HEK293 (cell line): ENCODE measurements around the gene ZNF562.

Experiments used
- GLI4 ChIP-seq: fragments of 450-650 bp; formaldehyde crosslinking; IDR thresholded peaks from 2 replicates; pipeline ENCODE4 v1.5.1; 2016; ENCODE audit warnings: missing biosample characterization, missing genetic modification characterization
- GLIS1 ChIP-seq: fragments of 450-650 bp; formaldehyde crosslinking; IDR thresholded peaks from 2 replicates; pipeline ENCODE4 v1.5.1; 2016; ENCODE audit warnings: missing biosample characterization, missing genetic modification characterization
- GLIS2 ChIP-seq: fragments of 450-650 bp; formaldehyde crosslinking; IDR thresholded peaks from 2 replicates; pipeline ENCODE4 v1.5.1; 2016; ENCODE audit warnings: missing biosample characterization, missing genetic modification characterization
- KLF1 ChIP-seq: fragments of 450-650 bp; formaldehyde crosslinking; IDR thresholded peaks from 2 replicates; pipeline ENCODE4 v1.5.1; 2016; ENCODE audit warnings: missing biosample characterization, missing genetic modification characterization
- KLF7 ChIP-seq: fragments of 450-650 bp; formaldehyde crosslinking; IDR thresholded peaks from 2 replicates; pipeline ENCODE4 v1.5.1; 2016; ENCODE audit warnings: missing biosample characterization, missing genetic modification characterization, borderline replicate concordance
- KLF8 ChIP-seq: fragments of 450-650 bp; formaldehyde crosslinking; IDR thresholded peaks from 2 replicates; pipeline ENCODE4 v1.5.1; 2016; ENCODE audit warnings: missing biosample characterization, missing genetic modification characterization
- MEIS1 ChIP-seq: sonication (generic); formaldehyde crosslinking; IDR thresholded peaks from 2 replicates; pipeline ENCODE4 v1.8.1; 2022; ENCODE audit warnings: missing genetic modification reagents, mild to moderate bottlenecking, borderline replicate concordance
- MYNN ChIP-seq: fragments of 450-650 bp; formaldehyde crosslinking; IDR thresholded peaks from 2 replicates; pipeline ENCODE4 v1.5.1; 2016; ENCODE audit warnings: missing biosample characterization, missing genetic modification characterization, borderline replicate concordance
- WT1 ChIP-seq: fragments of 450-650 bp; formaldehyde crosslinking; IDR thresholded peaks from 2 replicates; pipeline ENCODE4 v1.5.1; 2016; ENCODE audit warnings: missing biosample characterization, missing genetic modification characterization
- YY2 ChIP-seq: fragments of 450-650 bp; formaldehyde crosslinking; IDR thresholded peaks from 2 replicates; pipeline ENCODE4 v1.5.1; 2016; ENCODE audit warnings: missing biosample characterization, missing genetic modification characterization
- ZBTB1 ChIP-seq: fragments of 450-650 bp; formaldehyde crosslinking; IDR thresholded peaks from 2 replicates; pipeline ENCODE4 v1.5.1; 2016; ENCODE audit warnings: missing biosample characterization, missing genetic modification characterization
- ZBTB11 ChIP-seq: fragments of 450-650 bp; formaldehyde crosslinking; conservative IDR thresholded peaks from 2 replicates; pipeline ENCODE4 v1.5.1; 2016; ENCODE audit warnings: low read depth, missing biosample characterization, missing genetic modification characterization
- ZBTB6 ChIP-seq: fragments of 450-650 bp; formaldehyde crosslinking; IDR thresholded peaks from 2 replicates; pipeline ENCODE4 v1.5.1; 2017; ENCODE audit warnings: missing biosample characterization, missing genetic modification characterization
- ZEB2 ChIP-seq: fragments of 450-650 bp; formaldehyde crosslinking; IDR thresholded peaks from 2 replicates; pipeline ENCODE4 v1.5.1; 2016; ENCODE audit warnings: missing biosample characterization, missing genetic modification characterization
- ZFP41 ChIP-seq: fragments of 450-650 bp; formaldehyde crosslinking; IDR thresholded peaks from 2 replicates; pipeline ENCODE4 v1.5.1; 2016; ENCODE audit warnings: missing biosample characterization, missing genetic modification characterization, borderline replicate concordance
- ZNF138 ChIP-seq: fragments of 450-650 bp; formaldehyde crosslinking; IDR thresholded peaks from 2 replicates; pipeline ENCODE4 v1.5.1; 2016; ENCODE audit warnings: missing biosample characterization, missing genetic modification characterization, borderline replicate concordance
- ZNF184 ChIP-seq: fragments of 450-650 bp; IDR thresholded peaks from 2 replicates; pipeline ENCODE4 v1.5.1; 2018; ENCODE audit warnings: missing biosample characterization, mild to moderate bottlenecking, missing genetic modification characterization
- ZNF2 ChIP-seq: fragments of 450-650 bp; formaldehyde crosslinking; IDR thresholded peaks from 2 replicates; pipeline ENCODE4 v1.5.1; 2016; ENCODE audit warnings: missing biosample characterization, missing genetic modification characterization
- ZNF335 ChIP-seq: fragments of 450-650 bp; formaldehyde crosslinking; conservative IDR thresholded peaks from 2 replicates; pipeline ENCODE4 v1.5.1; 2016; ENCODE audit warnings: missing biosample characterization, missing genetic modification characterization
- ZNF341 ChIP-seq: fragments of 450-650 bp; formaldehyde crosslinking; IDR thresholded peaks from 2 replicates; pipeline ENCODE4; 2016; ENCODE audit warnings: low read depth, missing biosample characterization, missing genetic modification characterization
- ZNF362 ChIP-seq: fragments of 450-650 bp; formaldehyde crosslinking; IDR thresholded peaks from 2 replicates; pipeline ENCODE4 v1.5.1; 2016; ENCODE audit warnings: missing biosample characterization, missing genetic modification characterization
- ZNF37A ChIP-seq: fragments of 450-650 bp; IDR thresholded peaks from 2 replicates; pipeline ENCODE4 v1.5.1; 2018; ENCODE audit warnings: missing biosample characterization, missing genetic modification characterization
- ZNF404 ChIP-seq: fragments of 450-650 bp; formaldehyde crosslinking; IDR thresholded peaks from 2 replicates; pipeline ENCODE4 v1.5.1; 2017; ENCODE audit warnings: missing biosample characterization, missing genetic modification characterization
- ZNF571 ChIP-seq: fragments of 450-650 bp; formaldehyde crosslinking; IDR thresholded peaks from 2 replicates; pipeline ENCODE4 v1.5.0; 2017; ENCODE audit warnings: missing biosample characterization, missing genetic modification characterization
- ZNF677 ChIP-seq: fragments of 450-650 bp; IDR thresholded peaks from 2 replicates; pipeline ENCODE4 v1.5.0; 2018; ENCODE audit warnings: missing biosample characterization, mild to moderate bottlenecking, missing genetic modification characterization, moderate library complexity
- ZNF843 ChIP-seq: fragments of 450-650 bp; formaldehyde crosslinking; IDR thresholded peaks from 2 replicates; pipeline ENCODE4 v1.5.1; 2016; ENCODE audit warnings: missing biosample characterization, missing genetic modification characterization
- TF ChIP-seq, protein P1 (sequence below): fragments of 450-650 bp; formaldehyde crosslinking; optimal IDR thresholded peaks from 2 replicates; pipeline ENCODE3; 2016; ENCODE audit warnings: missing biosample characterization, mild to moderate bottlenecking, missing genetic modification characterization
- TF ChIP-seq, protein P2 (sequence below): fragments of 450-650 bp; formaldehyde crosslinking; IDR thresholded peaks from 2 replicates; pipeline ENCODE4 v1.5.1; 2016; ENCODE audit warnings: missing biosample characterization, missing genetic modification characterization
- TF ChIP-seq, protein P3 (sequence below): fragments of 450-650 bp; formaldehyde crosslinking; IDR thresholded peaks from 2 replicates; pipeline ENCODE4 v1.5.1; 2016; ENCODE audit warnings: missing biosample characterization, missing genetic modification characterization, low read depth

The ZNF562 gene

DNA sequence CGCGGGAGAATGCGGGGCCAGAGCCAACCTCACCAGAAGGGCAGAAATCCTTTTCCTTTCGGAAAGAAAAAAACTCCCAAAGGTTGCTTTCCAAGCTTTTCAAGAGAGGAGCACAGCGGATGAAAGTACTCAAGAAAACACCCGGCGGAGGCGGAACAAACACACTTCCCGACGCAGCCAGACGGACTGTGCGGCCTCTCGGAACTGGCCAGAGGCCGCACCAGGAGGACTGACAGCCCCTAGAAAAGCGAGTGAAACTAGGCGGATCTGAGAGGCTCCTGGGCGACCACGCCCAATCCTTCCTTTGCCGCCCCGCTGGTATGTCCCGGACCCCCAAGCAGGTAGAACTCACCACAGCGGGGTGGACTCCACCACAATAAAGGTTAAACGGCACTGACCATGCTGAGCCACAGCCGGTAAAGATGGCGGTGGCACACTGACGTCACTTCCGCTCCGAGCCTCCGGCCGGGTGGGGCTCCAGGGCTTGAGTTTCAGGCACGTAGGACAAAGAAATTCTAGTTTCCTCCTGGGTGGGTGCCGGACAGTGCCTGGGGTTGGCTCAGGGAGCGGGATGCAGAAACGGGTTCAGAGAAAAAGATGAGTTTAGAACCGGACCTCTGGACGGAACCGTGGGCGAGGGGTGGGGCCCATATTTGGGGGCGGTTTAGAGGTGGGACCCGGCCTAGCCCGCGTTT lies at the start of gene ZNF562 (continued):
- TF ChIP-seq ZBTB6 (tag by site-specific recombination) (no peak), ZEB2 (tag by site-specific recombination) (peak; percentile 59; the same call in 1 of the 2 replicates), ZNF335 (peak; percentile 87), ZNF184 (no peak), KLF7 (tag by site-specific recombination) (peak; percentile 71; the same call in 1 of the 2 replicates), ZBTB1 (no peak), ZNF362 (tag by site-specific recombination) (no peak), MEIS1 (CRISPR knock-in tag) (no peak), ZNF571 (tag by site-specific recombination) (no peak), GLIS1 (tag by site-specific recombination) (peak; percentile 28; the same call in 1 of the 2 replicates), ZNF843 (tag by site-specific recombination) (0 out of 2 replicates have a peak, but pooled peaks have one; percentile 37), KLF8 (tag by site-specific recombination) (peak; percentile 75; the same call in 1 of the 2 replicates), KLF1 (0 out of 2 replicates have a peak, but pooled peaks have one; percentile 54), ZFP41 (tag by site-specific recombination) (no peak), YY2 (tag by site-specific recombination) (peak; percentile 75), ZNF2 (tag by site-specific recombination) (peak; percentile 19; the same call in 1 of the 2 replicates), ZNF404 (tag by site-specific recombination) (no peak), GLI4 (tag by site-specific recombination) (no peak), ZNF138 (tag by site-specific recombination) (no peak), ZNF37A (tag by site-specific recombination) (no peak), WT1 (tag by site-specific recombination) (no peak), ZNF677 (no peak), ZBTB11 (peak; percentile 98), MYNN (tag by site-specific recombination) (no peak), ZNF341 (peak; percentile 51; the same call in 1 of the 2 replicates), GLIS2 (tag by site-specific recombination) (no peak)
- TF ChIP-seq, protein P1, sequence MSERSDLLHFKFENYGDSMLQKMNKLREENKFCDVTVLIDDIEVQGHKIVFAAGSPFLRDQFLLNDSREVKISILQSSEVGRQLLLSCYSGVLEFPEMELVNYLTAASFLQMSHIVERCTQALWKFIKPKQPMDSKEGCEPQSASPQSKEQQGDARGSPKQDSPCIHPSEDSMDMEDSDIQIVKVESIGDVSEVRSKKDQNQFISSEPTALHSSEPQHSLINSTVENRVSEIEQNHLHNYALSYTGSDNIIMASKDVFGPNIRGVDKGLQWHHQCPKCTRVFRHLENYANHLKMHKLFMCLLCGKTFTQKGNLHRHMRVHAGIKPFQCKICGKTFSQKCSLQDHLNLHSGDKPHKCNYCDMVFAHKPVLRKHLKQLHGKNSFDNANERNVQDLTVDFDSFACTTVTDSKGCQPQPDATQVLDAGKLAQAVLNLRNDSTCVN (tag by site-specific recombination), result peak; percentile 22
- TF ChIP-seq, protein P2, sequence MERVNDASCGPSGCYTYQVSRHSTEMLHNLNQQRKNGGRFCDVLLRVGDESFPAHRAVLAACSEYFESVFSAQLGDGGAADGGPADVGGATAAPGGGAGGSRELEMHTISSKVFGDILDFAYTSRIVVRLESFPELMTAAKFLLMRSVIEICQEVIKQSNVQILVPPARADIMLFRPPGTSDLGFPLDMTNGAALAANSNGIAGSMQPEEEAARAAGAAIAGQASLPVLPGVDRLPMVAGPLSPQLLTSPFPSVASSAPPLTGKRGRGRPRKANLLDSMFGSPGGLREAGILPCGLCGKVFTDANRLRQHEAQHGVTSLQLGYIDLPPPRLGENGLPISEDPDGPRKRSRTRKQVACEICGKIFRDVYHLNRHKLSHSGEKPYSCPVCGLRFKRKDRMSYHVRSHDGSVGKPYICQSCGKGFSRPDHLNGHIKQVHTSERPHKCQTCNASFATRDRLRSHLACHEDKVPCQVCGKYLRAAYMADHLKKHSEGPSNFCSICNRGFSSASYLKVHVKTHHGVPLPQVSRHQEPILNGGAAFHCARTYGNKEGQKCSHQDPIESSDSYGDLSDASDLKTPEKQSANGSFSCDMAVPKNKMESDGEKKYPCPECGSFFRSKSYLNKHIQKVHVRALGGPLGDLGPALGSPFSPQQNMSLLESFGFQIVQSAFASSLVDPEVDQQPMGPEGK (tag by site-specific recombination), result peak; percentile 95
- TF ChIP-seq, protein P3, sequence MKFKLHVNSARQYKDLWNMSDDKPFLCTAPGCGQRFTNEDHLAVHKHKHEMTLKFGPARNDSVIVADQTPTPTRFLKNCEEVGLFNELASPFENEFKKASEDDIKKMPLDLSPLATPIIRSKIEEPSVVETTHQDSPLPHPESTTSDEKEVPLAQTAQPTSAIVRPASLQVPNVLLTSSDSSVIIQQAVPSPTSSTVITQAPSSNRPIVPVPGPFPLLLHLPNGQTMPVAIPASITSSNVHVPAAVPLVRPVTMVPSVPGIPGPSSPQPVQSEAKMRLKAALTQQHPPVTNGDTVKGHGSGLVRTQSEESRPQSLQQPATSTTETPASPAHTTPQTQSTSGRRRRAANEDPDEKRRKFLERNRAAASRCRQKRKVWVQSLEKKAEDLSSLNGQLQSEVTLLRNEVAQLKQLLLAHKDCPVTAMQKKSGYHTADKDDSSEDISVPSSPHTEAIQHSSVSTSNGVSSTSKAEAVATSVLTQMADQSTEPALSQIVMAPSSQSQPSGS (tag by site-specific recombination), result peak; percentile 95
